ENCODE measurements around the gene DUOX2. TPM values are rescaled to one million over a fixed set of nuclear protein-coding genes. Genes with fewer than 3 reads are reported as not detected.

The DUOX2 gene
- polyA plus RNA-seq, 1 donor (not counting 4 experiments of a cell fraction or from before 2014, with no cell fraction given), result 0.31 TPM

- no peaks in the 10 kb centered on the region for H3K27me3 ChIP-seq (ENCODE audit: control insufficient read depth, extremely low read depth, insufficient read depth, low read length)
- H3K79me2 ChIP-seq (ENCODE audit: control insufficient read depth, insufficient read depth, low read length), result no peaks in the 10 kb centered on the region
- H3K36me3 ChIP-seq (ENCODE audit: control insufficient read depth in 2 of 2, extremely low read depth in 1 of 2, insufficient read depth in 2 of 2, low read length in 2 of 2), result peaks cover 30 to 47% of the 10 kb centered on the region in 2 experiments
- no peak overlapping the region for H2AFZ ChIP-seq (ENCODE audit: control insufficient read depth, low read length)
- H4K20me1 ChIP-seq (ENCODE audit: control insufficient read depth, extremely low read depth, insufficient read depth, low read length), result no peaks in the 10 kb centered on the region
- H3K27ac ChIP-seq (ENCODE audit: control insufficient read depth, insufficient read depth, low read length), result no peak overlapping the region
- no peaks in the 10 kb centered on the region for H3K9me1 ChIP-seq (ENCODE audit: control insufficient read depth, extremely low read depth, insufficient read depth, low read length)
- dilution Hi-C loops (cut with MboI; ENCODE audit: extremely low pct_ligation_motif_present, low sequenced_read_pairs), result no loop called here
- H3K9me3 ChIP-seq (ENCODE audit: control insufficient read depth, low read depth, low read length), result no peaks in the 10 kb centered on the region
- H3K4me1 ChIP-seq (ENCODE audit: control insufficient read depth, extremely low read depth, insufficient read depth, low read length), result peaks cover 11% of the 10 kb centered on the region
- no peak overlapping the region for H3K9ac ChIP-seq (ENCODE audit: control insufficient read depth, extremely low read depth, insufficient read depth, low read length)
- FAIRE-seq (no peak), DNase-seq (ENCODE audit: low read depth, low spot score) (no peak)
- H3K4me2 ChIP-seq (ENCODE audit: control insufficient read depth, extremely low read depth, insufficient read depth, low read depth, low read length), result no peak overlapping the region
- H3K4me3 ChIP-seq (ENCODE audit: control insufficient read depth in 2 of 3, extremely low read depth in 1 of 3, insufficient read depth in 2 of 3, low read depth in 1 of 3, low read length in 3 of 3), result no peak overlapping the region
- TF ChIP-seq CTCF (optimal IDR thresholded peaks at IDR 0.05 in 1 of 3, IDR thresholded peaks at IDR 0.05 in 1 of 3, conservative IDR thresholded peaks at IDR 0.05 in 1 of 3; ENCODE audit: extremely low read depth in 1 of 3, insufficient read depth in 2 of 3, low read length in 3 of 3) (no peak), EZH2 (IDR thresholded peaks at IDR 0.05; ENCODE audit: low read length) (no peak)
These were observed 29.1 kb upstream of the DUOX2 start for GRCh38 chr15:45143056-45143455.

GRCh38 chr15:45141386-45141785 is 27.4 kb upstream of the DUOX2 start:
- no peak for FAIRE-seq
- no peaks in the 10 kb centered on the region for H4K20me1 ChIP-seq (ENCODE audit: control insufficient read depth, extremely low read depth, insufficient read depth, low read length)
- no peaks in the 10 kb centered on the region for H3K79me2 ChIP-seq (ENCODE audit: control insufficient read depth, insufficient read depth, low read length)
- H3K4me1 ChIP-seq (ENCODE audit: control insufficient read depth, extremely low read depth, insufficient read depth, low read length), result peaks cover 5% of the 10 kb centered on the region
- no peak for DNase-seq (ENCODE audit: low read depth, low spot score)
- no peaks in the 10 kb centered on the region for H3K9me3 ChIP-seq (ENCODE audit: control insufficient read depth, low read depth, low read length)
- H3K9me1 ChIP-seq (ENCODE audit: control insufficient read depth, extremely low read depth, insufficient read depth, low read length), result no peaks in the 10 kb centered on the region
- no peaks in the 10 kb centered on the region for H3K27me3 ChIP-seq (ENCODE audit: control insufficient read depth, extremely low read depth, insufficient read depth, low read length)
- H3K27ac ChIP-seq (ENCODE audit: control insufficient read depth, insufficient read depth, low read length), result no peak overlapping the region
- no peak overlapping the region for H3K4me2 ChIP-seq (ENCODE audit: control insufficient read depth, extremely low read depth, insufficient read depth, low read depth, low read length)
- no peak for TF ChIP-seq EZH2 (IDR thresholded peaks at IDR 0.05; ENCODE audit: low read length)
- no peak overlapping the region for H3K9ac ChIP-seq (ENCODE audit: control insufficient read depth, extremely low read depth, insufficient read depth, low read length)
- peaks cover 18 to 48% of the 10 kb centered on the region in 2 experiments for H3K36me3 ChIP-seq (ENCODE audit: control insufficient read depth in 2 of 2, extremely low read depth in 1 of 2, insufficient read depth in 2 of 2, low read length in 2 of 2)
- no peak overlapping the region for H2AFZ ChIP-seq (ENCODE audit: control insufficient read depth, low read length)
- no peak overlapping the region for H3K4me3 ChIP-seq (ENCODE audit: control insufficient read depth in 2 of 3, extremely low read depth in 1 of 3, insufficient read depth in 2 of 3, low read depth in 1 of 3, low read length in 3 of 3)
- dilution Hi-C loops (cut with MboI; ENCODE audit: extremely low pct_ligation_motif_present, low sequenced_read_pairs), result no loop called here

All from keratinocyte (primary cell).